Liver (tissue), 9 donors: ENCODE data around the gene NR6A1. TPM values are rescaled to one million over a fixed set of nuclear protein-coding genes. Genes with fewer than 3 reads are reported as not detected.

ENCODE experiments used
- DNase-seq: peaks from one replicate; pipeline ENCODE4 v3.0.0-alpha.2; 2017; ENCODE audit warnings: low spot score
- H3K27ac ChIP-seq, 2 donors: one replicate each; pipeline ENCODE4 v1.7.0; 2013; ENCODE audit warnings: inconsistent platforms in 2 of 2, low read length in 2 of 2, control low read depth in 1 of 2, low read depth in 1 of 2, mild to moderate bottlenecking in 1 of 2
- H3K27me3 ChIP-seq, 4 donors: one replicate each; pipeline versions ENCODE4 v1.6.1 to v1.7.0; 2013; ENCODE audit warnings: low read length in 3 of 4, inconsistent platforms in 1 of 4, mild to moderate bottlenecking in 1 of 4, moderate library complexity in 1 of 4; ENCODE audit not compliant: control insufficient read depth in 4 of 4, insufficient read depth in 4 of 4
- H3K36me3 ChIP-seq, 4 donors: one replicate each; pipeline versions ENCODE4 v1.6.1 to v1.7.0; 2013; ENCODE audit warnings: low read length in 3 of 4, mild to moderate bottlenecking in 3 of 4, low read depth in 1 of 4, moderate library complexity in 1 of 4; ENCODE audit not compliant: control insufficient read depth in 4 of 4, insufficient read depth in 3 of 4
- H3K4me1 ChIP-seq, 4 donors: one replicate each; pipeline versions ENCODE4 v1.6.1 to v1.7.0; 2013; ENCODE audit warnings: low read length in 3 of 4, mild to moderate bottlenecking in 3 of 4, moderate library complexity in 1 of 4; ENCODE audit not compliant: control insufficient read depth in 4 of 4, insufficient read depth in 4 of 4
- H3K4me3 ChIP-seq, 3 donors: one replicate each; pipeline versions ENCODE4 v1.6.1 to v1.7.0; 2013; ENCODE audit warnings: low read length in 3 of 3, control low read depth in 1 of 3, low read depth in 1 of 3, mild to moderate bottlenecking in 1 of 3
- H3K9ac ChIP-seq, 2 donors: one replicate each; pipeline ENCODE4 v1.7.0; 2013; ENCODE audit warnings: low read length in 2 of 2, mild to moderate bottlenecking in 2 of 2, moderate library complexity in 2 of 2, control low read depth in 1 of 2, low read depth in 1 of 2
- H3K9me3 ChIP-seq, 4 donors: one replicate each; pipeline versions ENCODE4 v1.6.1 to v1.7.0; 2013; ENCODE audit warnings: low read length in 3 of 4; ENCODE audit not compliant: control insufficient read depth in 4 of 4
- EGR1 ChIP-seq, 2 donors: IDR thresholded peaks; 2 replicates each; pipeline ENCODE4 v1.6.1; 2016 to 2018; ENCODE audit warnings: antibody characterized with exemption in 2 of 2, low read depth in 2 of 2
- FOXA1 ChIP-seq: IDR thresholded peaks from 2 replicates; pipeline ENCODE4 v1.6.1; 2016; ENCODE audit warnings: antibody characterized with exemption
- FOXA2 ChIP-seq: IDR thresholded peaks from 2 replicates; pipeline ENCODE4 v1.6.1; 2016; ENCODE audit warnings: antibody characterized with exemption
- GABPA ChIP-seq, 2 donors: IDR thresholded peaks in 1 of 2; conservative IDR thresholded peaks in 1 of 2; 2 replicates each; pipeline ENCODE4 v1.6.1; 2016; ENCODE audit warnings: antibody characterized with exemption in 2 of 2, mild to moderate bottlenecking in 1 of 2, moderate library complexity in 1 of 2
- HNF4A ChIP-seq, 2 donors: conservative IDR thresholded peaks; 2 replicates each; pipeline ENCODE4 v1.6.1; 2016; ENCODE audit warnings: antibody characterized with exemption in 2 of 2, mild to moderate bottlenecking in 2 of 2
- HNF4G ChIP-seq: IDR thresholded peaks from 2 replicates; pipeline ENCODE4 v1.6.1; 2016; ENCODE audit warnings: antibody characterized with exemption
- JUND ChIP-seq, 2 donors: IDR thresholded peaks; 2 replicates each; pipeline ENCODE4 v1.6.1; 2016; ENCODE audit warnings: antibody characterized with exemption in 2 of 2
- NR2F2 ChIP-seq: IDR thresholded peaks from 2 replicates; pipeline ENCODE4 v1.6.1; 2016; ENCODE audit warnings: antibody characterized with exemption
- RAD21 ChIP-seq, 2 donors: IDR thresholded peaks; 2 replicates each; pipeline ENCODE4 v1.6.1; 2016; ENCODE audit warnings: antibody characterized with exemption in 2 of 2, mild to moderate bottlenecking in 2 of 2
- RXRA ChIP-seq, 2 donors: IDR thresholded peaks; 2 replicates each; pipeline ENCODE4 v1.6.1; 2017 to 2018; ENCODE audit warnings: antibody characterized with exemption in 2 of 2, mild to moderate bottlenecking in 1 of 2
- SP1 ChIP-seq: IDR thresholded peaks from 2 replicates; pipeline ENCODE4 v1.6.1; 2018; ENCODE audit warnings: antibody characterized with exemption, mild to moderate bottlenecking
- TAF1 ChIP-seq: conservative IDR thresholded peaks from 2 replicates; pipeline ENCODE4 v1.6.1; 2016; ENCODE audit warnings: antibody characterized with exemption, mild to moderate bottlenecking
- YY1 ChIP-seq: IDR thresholded peaks from 2 replicates; pipeline ENCODE4 v1.6.1; 2016; ENCODE audit warnings: antibody characterized with exemption, mild to moderate bottlenecking
- WGBS: extraction: QIAGEN DNeasy Blood & Tissue Kit; methylation state at CpG from one replicate; pipeline ENCODE4 v1.1.7; 2013; 5-methylcytosine and 5-hydroxymethylcytosine counted together
- polyA plus RNA-seq, 2 donors: library from polyadenylated mRNA; stranded (reverse) in 1 of 2; unstranded in 1 of 2; fragments of 200-250 nt in 1 of 2; fragments of >200 nt in 1 of 2; fragmentation: Nextera tagmentation in 1 of 2; extraction: Ambion mirVana in 1 of 2; gene quantifications; one replicate each; pipeline versions ENCODE4 v1.2.1 to v1.2.3, GENCODE V29; 2013 to 2015
- total RNA-seq, 2 donors: library from RNA; depleted of rRNA; stranded (reverse); fragments of >200 nt; gene quantifications; one replicate each; pipeline ENCODE4 v1.2.3, GENCODE V29; 2014
- TF ChIP-seq, protein P1 (sequence below): IDR thresholded peaks from 2 replicates; pipeline ENCODE4 v1.6.1; 2016; ENCODE audit warnings: antibody characterized with exemption
- TF ChIP-seq, protein P2 (sequence below): IDR thresholded peaks from 2 replicates; pipeline ENCODE4 v1.6.1; 2016; ENCODE audit warnings: antibody characterized with exemption, mild to moderate bottlenecking
- TF ChIP-seq, protein P3 (sequence below): IDR thresholded peaks from 2 replicates; pipeline ENCODE4 v1.6.1; 2016; ENCODE audit warnings: antibody characterized with exemption
- TF ChIP-seq, protein P4 (sequence below): fragments of 150-350 bp; IDR thresholded peaks from 2 replicates; pipeline ENCODE4 v1.5.1; 2017; ENCODE audit warnings: improper control_type of control experiment, low read depth, low read length; ENCODE audit not compliant: missing input control
- TF ChIP-seq, protein P5 (sequence below): IDR thresholded peaks from 2 replicates; pipeline ENCODE4 v1.6.1; 2016; ENCODE audit warnings: antibody characterized with exemption
- donor health status: healthy.
- donor health status: healthy.
- donor health status: healthy.
- donor health status: healthy.
- donor health status: healthy.

The NR6A1 gene
- total and polyA plus RNA-seq, 4 donors, result 0.72 to 6.1 (median 2.1) TPM

DNA sequence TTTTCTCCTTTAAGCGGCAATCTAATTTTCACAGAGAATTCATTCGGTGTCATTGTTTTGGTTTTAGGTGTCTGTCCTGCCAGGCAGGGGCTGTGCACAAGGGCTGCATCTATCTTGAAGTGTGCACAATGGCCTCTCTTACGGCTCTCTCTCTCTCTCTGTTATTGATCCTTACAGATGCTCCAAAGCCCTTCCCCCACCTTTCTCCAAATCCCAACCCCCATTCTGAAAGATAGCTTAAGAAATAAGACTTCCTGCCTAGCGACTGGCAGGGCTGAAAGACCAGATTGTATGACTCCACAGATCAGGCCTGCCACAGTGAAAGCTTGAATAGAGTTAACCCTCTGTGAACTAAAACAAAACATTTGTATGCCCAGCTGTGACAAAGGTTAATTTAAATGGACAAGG lies 177.5 kb downstream of the NR6A1 start:
- no peak overlapping the region for H3K27ac ChIP-seq
- no peak overlapping the region for H3K4me3 ChIP-seq
- H3K9ac ChIP-seq, result no peak overlapping the region
- H3K4me1 ChIP-seq, result peaks cover 8 to 27% (median 22%) of the 10 kb centered on the region in 4 donors
- DNase-seq, result no peak
- TF ChIP-seq TAF1, result no peak
- no peak for TF ChIP-seq EGR1 (IDR thresholded peaks at IDR 0.05; ENCODE audit: low read depth in 2 of 2)
- TF ChIP-seq RXRA (IDR thresholded peaks at IDR 0.05), result no peak
- TF ChIP-seq, protein P1, sequence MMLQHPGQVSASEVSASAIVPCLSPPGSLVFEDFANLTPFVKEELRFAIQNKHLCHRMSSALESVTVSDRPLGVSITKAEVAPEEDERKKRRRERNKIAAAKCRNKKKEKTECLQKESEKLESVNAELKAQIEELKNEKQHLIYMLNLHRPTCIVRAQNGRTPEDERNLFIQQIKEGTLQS, result no peak
- no peak for TF ChIP-seq RAD21 (IDR thresholded peaks at IDR 0.05)
- TF ChIP-seq HNF4A (conservative IDR thresholded peaks at IDR 0.05), result no peak
- no peak for TF ChIP-seq FOXA1
- TF ChIP-seq, protein P2, sequence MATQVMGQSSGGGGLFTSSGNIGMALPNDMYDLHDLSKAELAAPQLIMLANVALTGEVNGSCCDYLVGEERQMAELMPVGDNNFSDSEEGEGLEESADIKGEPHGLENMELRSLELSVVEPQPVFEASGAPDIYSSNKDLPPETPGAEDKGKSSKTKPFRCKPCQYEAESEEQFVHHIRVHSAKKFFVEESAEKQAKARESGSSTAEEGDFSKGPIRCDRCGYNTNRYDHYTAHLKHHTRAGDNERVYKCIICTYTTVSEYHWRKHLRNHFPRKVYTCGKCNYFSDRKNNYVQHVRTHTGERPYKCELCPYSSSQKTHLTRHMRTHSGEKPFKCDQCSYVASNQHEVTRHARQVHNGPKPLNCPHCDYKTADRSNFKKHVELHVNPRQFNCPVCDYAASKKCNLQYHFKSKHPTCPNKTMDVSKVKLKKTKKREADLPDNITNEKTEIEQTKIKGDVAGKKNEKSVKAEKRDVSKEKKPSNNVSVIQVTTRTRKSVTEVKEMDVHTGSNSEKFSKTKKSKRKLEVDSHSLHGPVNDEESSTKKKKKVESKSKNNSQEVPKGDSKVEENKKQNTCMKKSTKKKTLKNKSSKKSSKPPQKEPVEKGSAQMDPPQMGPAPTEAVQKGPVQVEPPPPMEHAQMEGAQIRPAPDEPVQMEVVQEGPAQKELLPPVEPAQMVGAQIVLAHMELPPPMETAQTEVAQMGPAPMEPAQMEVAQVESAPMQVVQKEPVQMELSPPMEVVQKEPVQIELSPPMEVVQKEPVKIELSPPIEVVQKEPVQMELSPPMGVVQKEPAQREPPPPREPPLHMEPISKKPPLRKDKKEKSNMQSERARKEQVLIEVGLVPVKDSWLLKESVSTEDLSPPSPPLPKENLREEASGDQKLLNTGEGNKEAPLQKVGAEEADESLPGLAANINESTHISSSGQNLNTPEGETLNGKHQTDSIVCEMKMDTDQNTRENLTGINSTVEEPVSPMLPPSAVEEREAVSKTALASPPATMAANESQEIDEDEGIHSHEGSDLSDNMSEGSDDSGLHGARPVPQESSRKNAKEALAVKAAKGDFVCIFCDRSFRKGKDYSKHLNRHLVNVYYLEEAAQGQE, result no peak
- TF ChIP-seq FOXA2, result no peak
- TF ChIP-seq YY1, result no peak
- TF ChIP-seq HNF4G, result no peak
- TF ChIP-seq, protein P3, sequence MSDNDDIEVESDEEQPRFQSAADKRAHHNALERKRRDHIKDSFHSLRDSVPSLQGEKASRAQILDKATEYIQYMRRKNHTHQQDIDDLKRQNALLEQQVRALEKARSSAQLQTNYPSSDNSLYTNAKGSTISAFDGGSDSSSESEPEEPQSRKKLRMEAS, result no peak
- H3K27me3 ChIP-seq, result no peaks in the 10 kb centered on the region
- no peaks in the 10 kb centered on the region for H3K9me3 ChIP-seq
- H3K36me3 ChIP-seq, result no peaks in the 10 kb centered on the region
- 42% methylated on average over 4 of the region's 4 CpGs for WGBS

DNA sequence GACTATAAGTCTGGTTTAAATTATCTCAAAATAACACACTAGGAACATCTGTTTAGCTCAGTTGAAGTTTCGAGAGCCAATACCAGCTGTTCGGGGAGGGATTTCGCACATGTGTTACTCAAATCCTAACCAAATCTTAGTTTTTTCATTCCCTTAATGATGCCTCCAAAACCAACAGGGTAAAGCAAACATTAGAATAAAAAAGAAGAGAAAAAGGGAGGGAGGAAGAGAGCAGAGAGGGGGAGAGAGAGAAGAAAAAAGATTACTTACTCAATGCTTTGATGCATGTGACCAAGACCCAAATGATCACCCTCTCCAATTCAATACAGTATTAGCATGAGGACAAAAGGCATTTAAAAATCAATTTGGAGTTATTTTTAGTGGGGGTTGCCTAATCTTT lies 177.9 kb downstream of the NR6A1 start:
- TF ChIP-seq, protein P4, sequence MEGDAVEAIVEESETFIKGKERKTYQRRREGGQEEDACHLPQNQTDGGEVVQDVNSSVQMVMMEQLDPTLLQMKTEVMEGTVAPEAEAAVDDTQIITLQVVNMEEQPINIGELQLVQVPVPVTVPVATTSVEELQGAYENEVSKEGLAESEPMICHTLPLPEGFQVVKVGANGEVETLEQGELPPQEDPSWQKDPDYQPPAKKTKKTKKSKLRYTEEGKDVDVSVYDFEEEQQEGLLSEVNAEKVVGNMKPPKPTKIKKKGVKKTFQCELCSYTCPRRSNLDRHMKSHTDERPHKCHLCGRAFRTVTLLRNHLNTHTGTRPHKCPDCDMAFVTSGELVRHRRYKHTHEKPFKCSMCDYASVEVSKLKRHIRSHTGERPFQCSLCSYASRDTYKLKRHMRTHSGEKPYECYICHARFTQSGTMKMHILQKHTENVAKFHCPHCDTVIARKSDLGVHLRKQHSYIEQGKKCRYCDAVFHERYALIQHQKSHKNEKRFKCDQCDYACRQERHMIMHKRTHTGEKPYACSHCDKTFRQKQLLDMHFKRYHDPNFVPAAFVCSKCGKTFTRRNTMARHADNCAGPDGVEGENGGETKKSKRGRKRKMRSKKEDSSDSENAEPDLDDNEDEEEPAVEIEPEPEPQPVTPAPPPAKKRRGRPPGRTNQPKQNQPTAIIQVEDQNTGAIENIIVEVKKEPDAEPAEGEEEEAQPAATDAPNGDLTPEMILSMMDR, result no peak
- no peak for TF ChIP-seq FOXA2
- TF ChIP-seq HNF4G, result no peak
- no peak for TF ChIP-seq YY1
- TF ChIP-seq, protein P3, result no peak
- TF ChIP-seq, protein P5, sequence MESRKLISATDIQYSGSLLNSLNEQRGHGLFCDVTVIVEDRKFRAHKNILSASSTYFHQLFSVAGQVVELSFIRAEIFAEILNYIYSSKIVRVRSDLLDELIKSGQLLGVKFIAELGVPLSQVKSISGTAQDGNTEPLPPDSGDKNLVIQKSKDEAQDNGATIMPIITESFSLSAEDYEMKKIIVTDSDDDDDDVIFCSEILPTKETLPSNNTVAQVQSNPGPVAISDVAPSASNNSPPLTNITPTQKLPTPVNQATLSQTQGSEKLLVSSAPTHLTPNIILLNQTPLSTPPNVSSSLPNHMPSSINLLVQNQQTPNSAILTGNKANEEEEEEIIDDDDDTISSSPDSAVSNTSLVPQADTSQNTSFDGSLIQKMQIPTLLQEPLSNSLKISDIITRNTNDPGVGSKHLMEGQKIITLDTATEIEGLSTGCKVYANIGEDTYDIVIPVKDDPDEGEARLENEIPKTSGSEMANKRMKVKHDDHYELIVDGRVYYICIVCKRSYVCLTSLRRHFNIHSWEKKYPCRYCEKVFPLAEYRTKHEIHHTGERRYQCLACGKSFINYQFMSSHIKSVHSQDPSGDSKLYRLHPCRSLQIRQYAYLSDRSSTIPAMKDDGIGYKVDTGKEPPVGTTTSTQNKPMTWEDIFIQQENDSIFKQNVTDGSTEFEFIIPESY, result no peak
- TF ChIP-seq, protein P1, result no peak
- TF ChIP-seq RAD21 (IDR thresholded peaks at IDR 0.05), result no peak
- no peak for TF ChIP-seq GABPA (IDR thresholded peaks at IDR 0.05 in 1 of 2, conservative IDR thresholded peaks at IDR 0.05 in 1 of 2)
- no peak for TF ChIP-seq SP1
- TF ChIP-seq JUND (IDR thresholded peaks at IDR 0.05), result no peak
- TF ChIP-seq EGR1 (IDR thresholded peaks at IDR 0.05; ENCODE audit: low read depth in 2 of 2), result no peak
- no peak for TF ChIP-seq TAF1
- no peak for TF ChIP-seq RXRA (IDR thresholded peaks at IDR 0.05)
- TF ChIP-seq NR2F2, result no peak
- no peak for TF ChIP-seq FOXA1
- TF ChIP-seq, protein P2, result no peak
- TF ChIP-seq HNF4A (conservative IDR thresholded peaks at IDR 0.05), result no peak
- Histone ChIP-seq H3K4me1 (peaks cover 8 to 27% (median 22%) of the 10 kb centered on the region in 4 donors), H3K9ac (no peak overlapping the region), H3K4me3 (no peak overlapping the region), H3K27me3 (no peaks in the 10 kb centered on the region), H3K27ac (no peak overlapping the region), H3K9me3 (no peaks in the 10 kb centered on the region), H3K36me3 (no peaks in the 10 kb centered on the region)
- DNase-seq, result no peak
- 83% methylated on average over 3 of the region's 3 CpGs for WGBS
